ENCODE measurements around the gene FAM240A. TPM values are rescaled to one million over a fixed set of nuclear protein-coding genes. Genes with fewer than 3 reads are reported as not detected.

FAM240A gene
- total and polyA plus RNA-seq, 3 experiments from 2014 or later: not detected

- Mint-ChIP-seq H3K9me3 (no peaks in the 10 kb centered on the region), H3K36me3 (peaks cover 0 to 5% (median 0%) of the 10 kb centered on the region in 3 donors), H3K27me3 (peaks cover 14 to 21% of the 10 kb centered on the region in 2 donors), H3K4me3 (no peak overlapping the region), H3K4me1 (no peaks in the 10 kb centered on the region), H3K27ac (no peak overlapping the region)
- ChIA-PET CTCF (no interaction called here), POLR2A (no interaction called here)
- no peaks in the 10 kb centered on the region for H3K36me3 ChIP-seq (ENCODE audit: insufficient read depth, low read length)
- H3K9me3 ChIP-seq (ENCODE audit: low read length): no peaks in the 10 kb centered on the region
- DNase-seq: no peak
- H3K27ac ChIP-seq (ENCODE audit: low read depth, low read length): no peak overlapping the region
- no peaks in the 10 kb centered on the region for H3K27me3 ChIP-seq (ENCODE audit: insufficient read depth, low read length, poor library complexity, severe bottlenecking)
- no peak overlapping the region for H3K4me3 ChIP-seq (ENCODE audit: low read length)
- no peaks in the 10 kb centered on the region for H3K4me1 ChIP-seq (ENCODE audit: insufficient read depth, low read length)
Observed at GRCh38 chr3:46593979-46594378, 18.3 kb upstream of the FAM240A start.

DNA sequence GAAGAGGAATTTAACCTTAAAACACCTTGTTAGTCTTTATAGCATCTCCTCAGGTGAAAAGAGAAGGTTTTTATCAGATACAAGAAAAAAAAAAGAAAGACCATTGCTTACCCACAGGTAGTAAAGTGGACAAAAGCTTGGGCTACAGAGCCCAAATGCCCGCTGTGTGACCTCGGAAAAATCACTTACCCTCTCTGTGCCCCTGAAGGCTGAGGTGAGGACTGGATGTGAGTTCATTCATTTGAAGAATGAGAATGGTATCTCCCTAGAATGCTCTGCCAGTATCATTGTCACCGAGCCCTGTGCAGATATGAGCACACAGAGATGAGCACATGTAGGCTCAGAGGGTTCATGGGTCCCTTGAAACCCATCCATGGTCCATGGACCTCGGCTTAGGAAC, 17.6 kb upstream of the FAM240A start:
- Histone ChIP-seq H3K9me3 (ENCODE audit: low read length) (no peaks in the 10 kb centered on the region), H3K4me3 (ENCODE audit: low read length) (no peak overlapping the region), H3K27me3 (ENCODE audit: insufficient read depth, low read length, poor library complexity, severe bottlenecking) (peaks cover 1% of the 10 kb centered on the region), H3K36me3 (ENCODE audit: insufficient read depth, low read length) (no peaks in the 10 kb centered on the region), H3K27ac (ENCODE audit: low read depth, low read length) (no peak overlapping the region), H3K4me1 (ENCODE audit: insufficient read depth, low read length) (no peaks in the 10 kb centered on the region)
- no peaks in the 10 kb centered on the region for H3K4me1 Mint-ChIP-seq
- H3K9me3 Mint-ChIP-seq: no peaks in the 10 kb centered on the region
- ChIA-PET POLR2A (no interaction called here), CTCF (no interaction called here)
- no peak for DNase-seq
- no peak overlapping the region for H3K4me3 Mint-ChIP-seq
- H3K27me3 Mint-ChIP-seq: peaks cover 14 to 18% of the 10 kb centered on the region in 2 donors
- H3K27ac Mint-ChIP-seq: no peak overlapping the region
- H3K36me3 Mint-ChIP-seq: peaks cover 0 to 5% (median 0%) of the 10 kb centered on the region in 3 donors

- no peaks in the 10 kb centered on the region for H3K4me1 Mint-ChIP-seq
Observed at GRCh38 chr3:46595819-46596314, 16.5 kb upstream of the FAM240A start.

GRCh38 chr3:46599590-46599989, 12.7 kb upstream of the FAM240A start:
- Mint-ChIP-seq H3K4me1 (no peaks in the 10 kb centered on the region), H3K27me3 (peaks cover 6 to 11% of the 10 kb centered on the region in 2 donors), H3K36me3 (no peaks in the 10 kb centered on the region), H3K4me3 (no peak overlapping the region), H3K27ac (peak overlapping the region in 1 of 8 donors; percentile 34), H3K9me3 (no peaks in the 10 kb centered on the region)
- ChIA-PET CTCF (no interaction called here), POLR2A (no interaction called here)
- Histone ChIP-seq H3K4me3 (ENCODE audit: low read length) (no peak overlapping the region), H3K27ac (ENCODE audit: low read depth, low read length) (no peak overlapping the region), H3K4me1 (ENCODE audit: insufficient read depth, low read length) (no peaks in the 10 kb centered on the region), H3K36me3 (ENCODE audit: insufficient read depth, low read length) (no peaks in the 10 kb centered on the region), H3K9me3 (ENCODE audit: low read length) (no peaks in the 10 kb centered on the region), H3K27me3 (ENCODE audit: insufficient read depth, low read length, poor library complexity, severe bottlenecking) (peaks cover 5% of the 10 kb centered on the region)
- no peak for DNase-seq

More at GRCh38 chr3:46595819-46596314, 16.5 kb upstream of the FAM240A start:
- Mint-ChIP-seq H3K27me3 (peaks cover 12 to 18% of the 10 kb centered on the region in 2 donors), H3K27ac (peak overlapping the region in 1 of 8 donors; percentile 1), H3K9me3 (no peaks in the 10 kb centered on the region), H3K36me3 (peaks cover 0 to 5% (median 0%) of the 10 kb centered on the region in 3 donors), H3K4me3 (no peak overlapping the region)
- H3K4me1 ChIP-seq (ENCODE audit: insufficient read depth, low read length): no peaks in the 10 kb centered on the region
- peaks cover 5% of the 10 kb centered on the region for H3K27me3 ChIP-seq (ENCODE audit: insufficient read depth, low read length, poor library complexity, severe bottlenecking)
- H3K36me3 ChIP-seq (ENCODE audit: insufficient read depth, low read length): no peaks in the 10 kb centered on the region
- no peaks in the 10 kb centered on the region for H3K9me3 ChIP-seq (ENCODE audit: low read length)
- ChIA-PET CTCF (no interaction called here), POLR2A (no interaction called here)
- DNase-seq: no peak
- no peak overlapping the region for H3K27ac ChIP-seq (ENCODE audit: low read depth, low read length)
- H3K4me3 ChIP-seq (ENCODE audit: low read length): no peak overlapping the region

GRCh38 chr3:46603446-46604046, 8.8 kb upstream of the FAM240A start:
- H3K36me3 ChIP-seq (ENCODE audit: insufficient read depth, low read length): no peaks in the 10 kb centered on the region
- no peak overlapping the region for H3K4me3 ChIP-seq (ENCODE audit: low read length)
- no peaks in the 10 kb centered on the region for H3K4me1 ChIP-seq (ENCODE audit: insufficient read depth, low read length)
- Mint-ChIP-seq H3K36me3 (peaks cover 0 to 1% (median 0%) of the 10 kb centered on the region in 3 donors), H3K4me3 (no peak overlapping the region), H3K27me3 (no peaks in the 10 kb centered on the region), H3K9me3 (no peaks in the 10 kb centered on the region), H3K27ac (no peak overlapping the region), H3K4me1 (no peaks in the 10 kb centered on the region)
- H3K27ac ChIP-seq (ENCODE audit: low read depth, low read length): no peak overlapping the region
- H3K27me3 ChIP-seq (ENCODE audit: insufficient read depth, low read length, poor library complexity, severe bottlenecking): peaks cover 5% of the 10 kb centered on the region
- no peak for DNase-seq
- CTCF ChIA-PET: interaction anchor here (1.1 to 1.8 kb wide), 3 partner anchors 27 to 291 kb away, joined by 3 to 7 read pairs (median 5); no protein-coding TSS in a partner anchor
- H3K9me3 ChIP-seq (ENCODE audit: low read length): no peaks in the 10 kb centered on the region
- POLR2A ChIA-PET: no interaction called here

DNA sequence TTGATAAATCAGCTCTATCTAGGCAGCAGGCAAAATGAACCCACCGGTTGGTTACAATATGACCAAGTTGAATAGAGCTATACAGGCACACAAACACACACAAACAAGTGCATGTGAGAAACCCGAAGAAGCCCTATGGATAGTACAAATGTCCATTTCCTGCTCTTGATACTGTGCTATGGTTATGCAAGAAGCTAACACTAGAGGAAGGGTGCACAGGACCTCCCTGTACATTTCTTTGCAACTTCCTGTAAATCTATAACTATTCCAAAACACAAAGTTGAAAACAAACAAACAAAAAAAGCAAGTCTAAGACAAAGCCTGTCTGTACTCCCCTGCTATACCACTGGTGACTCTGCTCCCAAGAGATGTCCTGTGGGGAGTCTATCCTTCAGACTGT, 8.2 kb upstream of the FAM240A start:
- CTCF ChIA-PET: interaction anchor here (1.1 to 1.8 kb wide), 3 partner anchors 26 to 291 kb away, joined by 3 to 7 read pairs (median 5); no protein-coding TSS in a partner anchor
- H3K9me3 Mint-ChIP-seq: no peaks in the 10 kb centered on the region

DNA sequence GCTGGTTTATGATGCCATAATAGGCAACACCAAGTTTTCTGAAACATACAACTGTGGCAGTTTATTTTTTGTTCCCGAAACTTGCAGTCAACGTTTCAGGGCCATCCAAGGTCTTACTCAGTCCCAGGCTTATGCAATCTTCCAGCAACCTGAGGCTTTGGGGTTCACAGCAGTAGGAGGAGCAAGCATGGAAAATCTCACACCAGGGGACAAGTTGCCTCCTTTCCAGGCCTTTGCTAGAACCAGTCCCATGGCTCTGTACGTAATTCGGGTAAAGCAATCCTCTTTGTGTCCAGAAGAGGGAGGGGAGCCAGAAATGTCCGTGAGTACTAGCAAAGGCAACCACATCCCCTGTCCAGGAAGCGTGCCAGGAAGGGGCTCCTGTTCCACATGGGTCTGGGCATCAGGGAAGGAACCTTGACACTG, 4.7 kb upstream of the FAM240A start:
- peaks cover 4 to 14% of the 10 kb centered on the region in 2 donors for H3K27me3 Mint-ChIP-seq
- CTCF ChIA-PET: no interaction called here

More for the DNA sequence above, 8.2 kb upstream of the FAM240A start:
- H3K27ac ChIP-seq (ENCODE audit: low read depth, low read length): no peak overlapping the region
- Mint-ChIP-seq H3K4me1 (no peaks in the 10 kb centered on the region), H3K4me3 (no peak overlapping the region), H3K27ac (no peak overlapping the region), H3K27me3 (no peaks in the 10 kb centered on the region), H3K36me3 (peaks cover 0 to 1% (median 0%) of the 10 kb centered on the region in 3 donors)
- no peaks in the 10 kb centered on the region for H3K4me1 ChIP-seq (ENCODE audit: insufficient read depth, low read length)
- no peak for DNase-seq
- H3K27me3 ChIP-seq (ENCODE audit: insufficient read depth, low read length, poor library complexity, severe bottlenecking): peaks cover 5% of the 10 kb centered on the region
- POLR2A ChIA-PET: no interaction called here
- H3K36me3 ChIP-seq (ENCODE audit: insufficient read depth, low read length): no peaks in the 10 kb centered on the region
- H3K9me3 ChIP-seq (ENCODE audit: low read length): no peaks in the 10 kb centered on the region
- no peak overlapping the region for H3K4me3 ChIP-seq (ENCODE audit: low read length)

GRCh38 chr3:46609212-46609721, 3.1 kb upstream of the FAM240A start:
- H3K27ac ChIP-seq (ENCODE audit: low read depth, low read length): no peak overlapping the region
- Mint-ChIP-seq H3K27me3 (peaks cover 6 to 20% of the 10 kb centered on the region in 2 donors), H3K27ac (no peak overlapping the region), H3K36me3 (peaks cover 0 to 1% (median 0%) of the 10 kb centered on the region in 3 donors), H3K4me3 (no peak overlapping the region), H3K9me3 (no peaks in the 10 kb centered on the region), H3K4me1 (no peaks in the 10 kb centered on the region)
- H3K9me3 ChIP-seq (ENCODE audit: low read length): no peaks in the 10 kb centered on the region
- POLR2A ChIA-PET: no interaction called here
- H3K27me3 ChIP-seq (ENCODE audit: insufficient read depth, low read length, poor library complexity, severe bottlenecking): no peaks in the 10 kb centered on the region
- H3K4me3 ChIP-seq (ENCODE audit: low read length): no peak overlapping the region
- no peak for DNase-seq
- no peaks in the 10 kb centered on the region for H3K36me3 ChIP-seq (ENCODE audit: insufficient read depth, low read length)
- CTCF ChIA-PET: interaction anchor here (1.0 kb wide), 1 partner anchor 120 kb away, joined by 4 read pairs; no protein-coding TSS in a partner anchor
- H3K4me1 ChIP-seq (ENCODE audit: insufficient read depth, low read length): no peaks in the 10 kb centered on the region

More for the DNA sequence above, 4.7 kb upstream of the FAM240A start:
- no peaks in the 10 kb centered on the region for H3K36me3 ChIP-seq (ENCODE audit: insufficient read depth, low read length)
- POLR2A ChIA-PET: no interaction called here
- H3K36me3 Mint-ChIP-seq: peaks cover 0 to 1% (median 0%) of the 10 kb centered on the region in 3 donors
- H3K9me3 Mint-ChIP-seq: no peaks in the 10 kb centered on the region
- H3K27me3 ChIP-seq (ENCODE audit: insufficient read depth, low read length, poor library complexity, severe bottlenecking): no peaks in the 10 kb centered on the region
- H3K4me1 ChIP-seq (ENCODE audit: insufficient read depth, low read length): no peaks in the 10 kb centered on the region
- H3K27ac Mint-ChIP-seq: no peak overlapping the region
- DNase-seq: no peak
- no peaks in the 10 kb centered on the region for H3K9me3 ChIP-seq (ENCODE audit: low read length)
- no peak overlapping the region for H3K27ac ChIP-seq (ENCODE audit: low read depth, low read length)
- H3K4me3 Mint-ChIP-seq: no peak overlapping the region
- H3K4me3 ChIP-seq (ENCODE audit: low read length): no peak overlapping the region
- no peaks in the 10 kb centered on the region for H3K4me1 Mint-ChIP-seq
